ENCODE results near the gene GCN1.

- TF ChIP-seq CTCF (IDR thresholded peaks at IDR 0.05; ENCODE audit: extremely low read depth in 1 of 2, insufficient read depth in 1 of 2, low read depth in 1 of 2, low read length in 2 of 2) = peak; percentile 98 to 100
- no peak for TF ChIP-seq GATA2 (IDR thresholded peaks at IDR 0.05; ENCODE audit: insufficient read depth, insufficient read length, low read depth, low read length)
- TF ChIP-seq MAX (IDR thresholded peaks at IDR 0.05; ENCODE audit: insufficient read depth, insufficient read length) = peak; percentile 73
- TF ChIP-seq FOS (IDR thresholded peaks at IDR 0.05; ENCODE audit: borderline replicate concordance, insufficient read depth, low read length) = no peak
Measured at GRCh38 chr12:120086801-120087621, 107.5 kb downstream of the GCN1 start.

Measured in endothelial cell of umbilical vein (primary cell).